ENCODE results near the gene SMC4. TPM values are rescaled to one million over a fixed set of nuclear protein-coding genes. Genes with fewer than 3 reads are reported as not detected.
"Not testable (repeated sequence)": the region's sequence is repeated elsewhere in the genome, so short reads cannot be mapped to it uniquely, and the experiment has no call there.

SMC4 gene
- total RNA-seq, 2 experiments from 2014 or later: 292 to 300 TPM

DNA sequence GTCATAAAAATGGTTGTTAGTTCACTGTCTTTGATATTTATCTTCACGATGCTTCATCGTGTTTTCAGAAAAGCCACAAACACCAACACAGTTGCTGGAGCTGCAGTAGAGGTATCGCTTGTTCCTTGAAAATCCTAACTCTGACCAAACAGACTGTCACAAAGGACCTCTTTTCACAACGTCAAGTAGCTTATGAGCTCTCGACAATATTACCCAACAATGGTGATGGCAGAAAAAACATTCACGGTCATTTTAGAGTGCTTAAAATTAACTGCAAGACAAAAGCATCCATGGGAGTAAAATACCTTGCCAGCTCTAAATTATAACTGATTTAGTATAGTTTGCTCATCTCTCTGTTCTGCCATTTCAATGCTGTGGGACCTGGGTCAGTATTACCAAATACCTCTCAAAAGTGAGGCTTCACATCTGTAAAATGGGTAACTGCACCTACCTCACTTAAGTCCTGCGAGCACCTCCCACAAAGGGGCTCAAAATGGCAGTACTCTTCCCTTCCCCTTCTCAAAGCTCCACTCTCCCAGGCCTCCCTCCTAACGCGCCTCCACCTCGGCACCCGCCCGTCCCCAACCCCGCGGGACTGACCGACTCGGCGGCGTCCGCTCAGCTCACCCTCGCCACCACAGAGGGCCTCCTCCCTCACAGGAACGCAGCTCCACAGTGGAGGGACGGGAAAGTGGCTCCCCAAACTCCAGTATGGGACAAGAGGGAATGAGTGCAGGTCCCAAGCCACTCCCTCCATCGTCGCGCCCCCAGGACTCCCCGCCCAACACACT is 49.6 kb downstream of the SMC4 start:
- no peaks in the 10 kb centered on the region for H3K9me3 Mint-ChIP-seq (ENCODE audit: insufficient read depth)
- H3K4me1 Mint-ChIP-seq (ENCODE audit: low read depth): peaks cover 39% of the 10 kb centered on the region
- H3K4me3 Mint-ChIP-seq: peak overlapping the region; percentile 89
- peaks cover 46% of the 10 kb centered on the region for H3K36me3 Mint-ChIP-seq (ENCODE audit: low read depth)
- no peaks in the 10 kb centered on the region for H3K27me3 Mint-ChIP-seq (ENCODE audit: low read depth)
- ATAC-seq (peak; percentile 57), DNase-seq (peak; percentile 70)
- ChIA-PET POLR2A (interaction anchor here (0.6 to 4.0 kb wide), 20 partner anchors 9 to 308 kb away, joined by 3 to 76 read pairs (median 5); partner anchors contain the start of genes IFT80, KPNA4 and SMC4), CTCF (interaction anchor here (0.8 to 2.0 kb wide), 8 partner anchors 14 to 49 kb away, joined by 3 to 9 read pairs (median 4); partner anchors contain the start of gene SMC4)
- peak overlapping the region; percentile 98 for H3K27ac Mint-ChIP-seq

DNA sequence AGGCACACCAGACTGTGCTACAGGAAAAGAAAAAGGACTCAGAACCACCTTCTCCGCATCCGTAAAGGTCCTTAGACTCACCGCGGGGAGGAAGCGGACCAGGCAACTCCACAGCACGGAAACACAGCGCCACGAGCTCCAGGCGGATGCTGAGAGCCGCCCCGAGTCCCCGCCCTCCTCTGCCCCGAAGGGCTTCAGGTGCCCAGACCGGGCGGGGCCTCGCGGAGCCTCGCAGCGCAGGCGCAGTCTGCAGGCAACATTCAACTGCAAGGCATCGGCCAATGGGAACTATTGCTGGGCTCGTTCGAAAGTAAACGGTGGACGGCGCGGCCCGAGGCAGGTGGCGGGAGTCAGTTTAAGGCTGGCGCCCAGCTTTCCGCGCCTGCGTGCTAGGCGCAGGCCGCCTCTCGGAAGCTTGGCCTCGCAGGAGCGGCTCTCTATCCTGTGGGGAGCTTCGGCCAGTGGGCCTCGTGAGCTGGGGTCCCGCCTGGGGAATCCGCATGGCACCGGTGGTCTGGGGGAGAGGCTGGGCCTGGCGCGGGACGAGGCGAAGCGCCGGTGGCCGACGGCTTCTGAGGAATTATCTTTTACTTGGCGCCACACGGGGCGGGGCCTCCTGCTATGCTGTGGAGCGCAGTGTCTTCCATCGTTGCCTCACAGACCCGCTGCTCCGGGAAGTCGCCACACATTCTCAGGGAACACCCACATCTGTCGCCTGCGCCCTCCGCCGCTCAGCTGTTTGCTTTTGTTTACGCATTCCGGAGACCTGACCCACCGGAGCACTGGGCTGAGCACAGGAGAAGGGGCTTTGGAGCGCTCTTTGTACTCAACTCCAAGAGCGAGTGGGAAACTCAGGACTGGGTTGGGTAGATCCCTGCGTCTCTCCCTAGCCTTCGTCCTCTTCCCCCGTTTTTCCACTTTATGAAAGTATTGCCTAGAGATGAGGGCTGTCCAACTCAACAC is 50.5 kb downstream of the SMC4 start, which contains the start of gene TRIM59:
Gene TRIM59, minus strand, starts transcription at position 151 of the 963 bp plus-strand sequence. CDS start 10,603 bp downstream, outside the sequence.
- peaks cover 33% of the 10 kb centered on the region for H3K4me1 Mint-ChIP-seq (ENCODE audit: low read depth)
- peak within 1 kb of the TSS; percentile 98 for H3K27ac Mint-ChIP-seq
- DNase-seq: peak; percentile 99
- CTCF ChIA-PET: interaction anchor here (0.8 to 2.1 kb wide), 12 partner anchors 14 to 566 kb away, joined by 3 to 9 read pairs (median 4); partner anchors contain the start of genes IFT80 and SMC4
- peak within 1 kb of the TSS; percentile 89 for H3K4me3 Mint-ChIP-seq
- no peaks in the 10 kb centered on the region for H3K9me3 Mint-ChIP-seq (ENCODE audit: insufficient read depth)
- POLR2A ChIA-PET: interaction anchor here (0.6 to 4.0 kb wide), 18 partner anchors 8 to 307 kb away, joined by 3 to 76 read pairs (median 5); partner anchors contain the start of genes IFT80, KPNA4 and SMC4
- ATAC-seq: peak; percentile 95
- H3K27me3 Mint-ChIP-seq (ENCODE audit: low read depth): no peaks in the 10 kb centered on the region
- H3K36me3 Mint-ChIP-seq (ENCODE audit: low read depth): peaks cover 40% of the 10 kb centered on the region

DNA sequence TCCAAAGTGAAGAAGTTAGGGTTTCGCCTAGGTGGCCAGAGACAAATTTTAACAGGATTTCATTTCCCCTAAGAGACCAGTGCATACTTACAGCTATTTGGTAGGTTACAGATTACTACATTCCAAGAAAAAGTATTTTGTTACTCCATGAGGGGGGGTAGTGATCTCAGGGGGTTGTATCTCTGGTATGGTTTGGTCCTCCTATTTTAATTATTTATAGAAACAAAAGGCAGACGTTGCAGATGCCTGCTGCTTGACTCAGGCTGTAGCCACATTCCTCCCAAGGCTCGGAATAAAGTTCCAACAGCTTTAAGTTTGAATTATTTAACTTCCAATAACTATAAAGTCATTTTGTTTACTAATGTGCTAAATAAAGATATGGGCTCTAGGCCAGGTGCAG is 51.4 kb downstream of the SMC4 start:
- no peaks in the 10 kb centered on the region for H3K9me3 Mint-ChIP-seq (ENCODE audit: insufficient read depth)
- ATAC-seq (no peak), DNase-seq (no peak)
- CTCF ChIA-PET: interaction anchor here (1.0 to 2.1 kb wide), 5 partner anchors 33 to 567 kb away, joined by 3 to 5 read pairs (median 4); partner anchors contain the start of genes IFT80 and SMC4
- peaks cover 27% of the 10 kb centered on the region for H3K4me1 Mint-ChIP-seq (ENCODE audit: low read depth)
- H3K27me3 Mint-ChIP-seq (ENCODE audit: low read depth): no peaks in the 10 kb centered on the region
- peaks cover 33% of the 10 kb centered on the region for H3K36me3 Mint-ChIP-seq (ENCODE audit: low read depth)
- POLR2A ChIA-PET: interaction anchor here (1.0 to 4.0 kb wide), 7 partner anchors 9 to 114 kb away, joined by 3 to 76 read pairs (median 22); partner anchors contain the start of genes IFT80, KPNA4 and SMC4
- peak overlapping the region; percentile 89 for H3K4me3 Mint-ChIP-seq
- H3K27ac Mint-ChIP-seq: peak overlapping the region; percentile 98

DNA sequence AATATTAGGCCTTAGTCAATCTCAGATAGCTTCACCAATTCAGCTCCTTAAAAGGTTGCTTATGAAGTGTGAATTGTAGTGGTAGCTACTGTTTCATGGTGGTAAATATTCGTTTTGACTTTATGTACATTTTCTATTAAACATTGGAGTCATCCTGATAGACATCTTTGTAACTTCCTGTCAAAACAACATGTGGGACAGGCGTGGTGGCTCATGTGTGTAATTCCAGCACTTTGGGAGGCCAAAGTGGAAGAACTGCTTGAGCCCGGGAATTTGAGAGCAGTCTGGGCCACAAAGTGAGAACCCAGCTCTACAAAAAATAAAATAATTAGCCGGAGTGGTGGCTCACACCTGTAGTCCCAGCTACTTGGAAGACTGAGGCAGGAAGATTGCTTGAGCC is 52.2 kb downstream of the SMC4 start:
- peaks cover 3% of the 10 kb centered on the region for H3K27me3 Mint-ChIP-seq (ENCODE audit: low read depth)
- ChIA-PET CTCF (interaction anchor here (1.3 to 2.1 kb wide), 3 partner anchors 32 to 38 kb away, joined by 3 to 5 read pairs (median 5); no protein-coding TSS in a partner anchor), POLR2A (interaction anchor here (2.1 kb wide), 1 partner anchor 48 kb away, joined by 9 read pairs; no protein-coding TSS in a partner anchor)
- H3K4me3 Mint-ChIP-seq: no peak overlapping the region
- peaks cover 27% of the 10 kb centered on the region for H3K36me3 Mint-ChIP-seq (ENCODE audit: low read depth)
- H3K9me3 Mint-ChIP-seq (ENCODE audit: insufficient read depth): no peaks in the 10 kb centered on the region
- no peak for ATAC-seq
- peaks cover 21% of the 10 kb centered on the region for H3K4me1 Mint-ChIP-seq (ENCODE audit: low read depth)
- no peak for DNase-seq
- no peak overlapping the region for H3K27ac Mint-ChIP-seq

DNA sequence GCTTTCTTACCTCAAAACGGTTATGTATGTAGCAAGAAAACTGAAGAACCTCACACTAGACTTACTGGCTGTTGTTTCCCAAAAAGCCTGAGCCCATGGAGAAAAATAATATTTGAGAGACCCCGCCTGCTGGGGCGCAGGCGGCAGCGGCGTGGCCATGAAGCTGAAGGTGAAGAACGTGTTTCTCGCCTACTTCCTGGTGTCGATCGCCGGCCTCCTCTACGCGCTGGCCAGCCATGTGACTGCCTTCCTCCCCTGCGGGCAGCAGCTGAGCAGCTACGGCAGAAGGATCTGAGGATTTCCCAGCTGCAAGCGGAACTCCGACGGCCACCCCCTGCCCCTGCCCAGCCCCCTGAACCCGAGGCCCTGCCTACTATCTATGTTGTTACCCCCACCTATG is 52.8 kb downstream of the SMC4 start:
- DNase-seq; H3K27me3 Mint-ChIP-seq (ENCODE audit: low read depth); H3K27ac Mint-ChIP-seq; H3K9me3 Mint-ChIP-seq (ENCODE audit: insufficient read depth); ATAC-seq; H3K4me3 Mint-ChIP-seq: not testable (repeated sequence)
- ChIA-PET CTCF (interaction anchor here (1.9 kb wide), 1 partner anchor 34 kb away, joined by 5 read pairs; no protein-coding TSS in a partner anchor), POLR2A (interaction anchor here (0.5 kb wide), 1 partner anchor 327 kb away, joined by 4 read pairs; no protein-coding TSS in a partner anchor)
- Mint-ChIP-seq H3K36me3 (ENCODE audit: low read depth) (peaks cover 24% of the 10 kb centered on the region), H3K4me1 (ENCODE audit: low read depth) (peaks cover 18% of the 10 kb centered on the region)

DNA sequence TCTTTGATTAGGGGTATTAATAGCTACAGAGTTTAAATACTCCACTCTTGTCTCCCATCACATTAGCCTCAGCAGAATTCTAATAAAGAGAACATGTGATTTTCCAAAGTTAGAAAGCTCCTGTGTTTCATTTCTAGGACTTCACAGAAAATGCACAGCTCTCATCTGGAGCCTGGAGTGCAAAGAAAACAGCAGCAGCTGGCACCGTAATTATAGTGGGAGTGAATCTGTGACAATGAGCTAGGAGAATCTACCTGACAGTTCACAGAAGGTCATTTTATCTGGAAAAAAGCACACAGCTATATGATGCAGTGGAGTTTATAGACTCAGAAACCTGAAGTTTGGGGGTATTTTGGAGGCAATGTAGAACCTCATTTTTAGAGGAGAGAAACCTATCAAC is 55.5 kb downstream of the SMC4 start:
- peaks cover 12% of the 10 kb centered on the region for H3K27me3 Mint-ChIP-seq (ENCODE audit: low read depth)
- ChIA-PET POLR2A (interaction anchor here (1.0 kb wide), 1 partner anchor 55 kb away, joined by 3 read pairs; no protein-coding TSS in a partner anchor), CTCF (interaction anchor here (1.0 kb wide), 1 partner anchor 109 kb away, joined by 3 read pairs; no protein-coding TSS in a partner anchor)
- no peak overlapping the region for H3K27ac Mint-ChIP-seq
- DNase-seq (no peak), ATAC-seq (no peak)
- no peak overlapping the region for H3K4me3 Mint-ChIP-seq
- no peaks in the 10 kb centered on the region for H3K9me3 Mint-ChIP-seq (ENCODE audit: insufficient read depth)
- peaks cover 9% of the 10 kb centered on the region for H3K4me1 Mint-ChIP-seq (ENCODE audit: low read depth)
- peaks cover 6% of the 10 kb centered on the region for H3K36me3 Mint-ChIP-seq (ENCODE audit: low read depth)

DNA sequence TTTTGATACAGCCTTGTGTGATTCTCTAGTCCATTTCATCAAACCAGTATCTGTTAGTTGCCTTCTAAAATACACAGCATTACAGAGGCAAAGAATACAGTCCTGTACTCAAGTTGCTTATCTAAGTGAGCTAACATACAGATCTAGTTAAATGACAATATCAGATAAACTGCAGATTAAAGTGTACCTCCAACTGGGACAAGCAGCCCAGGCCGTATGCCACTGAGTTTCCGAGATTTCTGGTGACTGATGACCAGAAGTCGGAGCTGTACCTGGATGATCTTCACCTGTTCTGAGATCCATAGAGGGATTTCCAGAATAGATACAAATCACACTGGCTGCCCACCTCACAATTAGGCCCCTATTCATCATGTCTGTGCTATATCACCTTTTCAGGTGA is 56.4 kb downstream of the SMC4 start:
- Mint-ChIP-seq H3K9me3 (ENCODE audit: insufficient read depth) (no peaks in the 10 kb centered on the region), H3K36me3 (ENCODE audit: low read depth) (no peaks in the 10 kb centered on the region), H3K27ac (no peak overlapping the region), H3K4me1 (ENCODE audit: low read depth) (peaks cover under 1% of the 10 kb centered on the region), H3K27me3 (ENCODE audit: low read depth) (peaks cover 12% of the 10 kb centered on the region), H3K4me3 (no peak overlapping the region)
- ATAC-seq: no peak
- DNase-seq: no peak
- ChIA-PET POLR2A (interaction anchor here (1.0 kb wide), 1 partner anchor 56 kb away, joined by 3 read pairs; no protein-coding TSS in a partner anchor), CTCF (interaction anchor here (1.0 kb wide), 1 partner anchor 108 kb away, joined by 3 read pairs; no protein-coding TSS in a partner anchor)

DNA sequence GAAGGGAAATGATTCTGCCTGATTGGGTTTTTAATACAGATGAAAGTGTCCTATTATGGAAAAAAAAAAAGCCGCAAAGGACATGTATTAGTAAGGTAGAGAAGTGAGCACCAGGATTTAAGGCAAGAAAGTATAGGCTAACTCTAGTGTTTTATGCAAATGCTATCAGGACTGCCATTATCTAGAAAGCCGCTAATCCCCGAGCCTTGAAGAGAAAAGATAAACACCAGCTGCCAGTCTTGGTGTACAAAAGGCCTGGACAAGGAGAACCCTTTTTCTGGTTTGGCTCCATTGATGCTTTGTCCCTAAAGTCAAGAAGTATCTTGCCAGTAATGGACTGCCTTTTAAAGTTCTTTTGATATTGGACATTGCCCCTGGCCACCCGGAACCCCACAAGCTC is 58.7 kb downstream of the SMC4 start:
- Mint-ChIP-seq H3K4me3 (no peak overlapping the region), H3K27ac (no peak overlapping the region), H3K9me3 (ENCODE audit: insufficient read depth) (no peaks in the 10 kb centered on the region), H3K27me3 (ENCODE audit: low read depth) (peaks cover 21% of the 10 kb centered on the region), H3K36me3 (ENCODE audit: low read depth) (no peaks in the 10 kb centered on the region), H3K4me1 (ENCODE audit: low read depth) (no peaks in the 10 kb centered on the region)
- POLR2A ChIA-PET: interaction anchor here (1.8 kb wide), 1 partner anchor 9 kb away, joined by 5 read pairs; the partner anchor contains the start of gene TRIM59
- DNase-seq: no peak
- ATAC-seq: no peak
- CTCF ChIA-PET: no interaction called here

DNA sequence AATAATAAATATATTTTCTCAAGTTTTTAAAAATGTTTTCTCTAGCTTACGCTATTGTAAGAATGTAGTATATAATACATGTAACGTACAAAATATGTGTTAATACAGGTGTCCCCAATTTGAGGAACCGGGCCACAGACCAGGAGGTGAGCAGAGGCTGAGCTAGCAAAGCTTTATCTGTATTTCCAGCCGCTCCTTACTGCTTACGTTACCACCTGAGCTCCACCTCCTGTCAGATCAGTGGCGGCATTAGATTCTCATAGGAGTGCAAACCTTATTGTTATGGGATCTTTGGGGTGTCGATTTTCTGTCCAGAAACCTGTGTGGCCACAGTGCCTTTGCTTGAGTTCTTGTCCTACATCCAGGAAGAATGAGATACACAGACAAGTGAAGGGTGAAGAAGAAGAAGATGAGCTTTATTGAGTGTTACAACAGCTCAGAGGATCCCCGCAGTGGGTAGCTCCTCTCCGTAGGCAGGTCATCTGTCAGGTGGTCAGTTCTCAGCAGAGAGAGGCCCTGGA is 60.1 kb downstream of the SMC4 start:
- ATAC-seq: no peak
- H3K9me3 Mint-ChIP-seq (ENCODE audit: insufficient read depth): no peaks in the 10 kb centered on the region

DNA sequence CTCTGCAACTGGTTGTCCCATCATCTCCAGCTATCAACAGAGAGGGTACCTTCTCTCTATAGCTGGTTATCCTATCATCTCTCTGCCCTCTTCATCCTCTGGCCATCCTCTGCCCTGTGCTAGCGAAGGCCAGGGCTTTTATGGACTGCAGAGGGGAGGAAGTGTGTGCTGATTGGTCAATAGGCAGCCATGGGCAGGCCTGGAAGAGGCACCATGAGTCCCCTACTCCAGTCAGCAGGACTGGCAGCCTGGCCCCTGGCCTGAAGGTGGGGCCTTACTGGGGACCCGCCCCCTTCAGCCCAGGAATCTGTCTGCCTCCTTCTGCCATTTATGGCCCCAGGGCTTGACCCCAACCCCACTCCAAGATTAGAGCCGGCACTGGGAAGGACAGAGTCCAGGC is 60.6 kb downstream of the SMC4 start:
- Mint-ChIP-seq H3K27ac (no peak overlapping the region), H3K4me3 (no peak overlapping the region), H3K9me3 (ENCODE audit: insufficient read depth) (no peaks in the 10 kb centered on the region), H3K27me3 (ENCODE audit: low read depth) (peaks cover 28% of the 10 kb centered on the region), H3K36me3 (ENCODE audit: low read depth) (no peaks in the 10 kb centered on the region), H3K4me1 (ENCODE audit: low read depth) (no peaks in the 10 kb centered on the region)
- ATAC-seq (no peak), DNase-seq (no peak)
- ChIA-PET CTCF (no interaction called here), POLR2A (interaction anchor here (1.2 kb wide), 2 partner anchors 9 to 11 kb away, joined by 3 read pairs; no protein-coding TSS in a partner anchor)

More for the DNA sequence above, 60.1 kb downstream of the SMC4 start:
- DNase-seq: no peak
- Mint-ChIP-seq H3K27ac (no peak overlapping the region), H3K36me3 (ENCODE audit: low read depth) (no peaks in the 10 kb centered on the region), H3K4me3 (no peak overlapping the region), H3K4me1 (ENCODE audit: low read depth) (no peaks in the 10 kb centered on the region), H3K27me3 (ENCODE audit: low read depth) (peaks cover 25% of the 10 kb centered on the region)
- CTCF ChIA-PET: no interaction called here
- POLR2A ChIA-PET: interaction anchor here (1.2 kb wide), 1 partner anchor 9 kb away, joined by 3 read pairs; no protein-coding TSS in a partner anchor

All from activated CD8-positive, alpha-beta T cell treated with anti-CD3 and anti-CD28 coated beads, Interleukin-2, amount 10 ng/mL, durations not matched to agents 7 days and 5 days (primary cell).